Caco-2 (cell line): Measurements from ENCODE around the gene LAT. TPM values are rescaled to one million over a fixed set of nuclear protein-coding genes. Genes with fewer than 3 reads are reported as not detected.

Experiments
- BruUV-seq: library from RNA; stranded (reverse); fragments of 400-500 nt; replicated peaks from 2 replicates; lab custom pipeline; 2021; lab: Mats Ljungman, UMichigan
- CTCF ChIA-PET: fragments of 300-600 bp; sonication (Branson Sonifier 250); formaldehyde crosslinking; loops from one replicate; lab custom pipeline; 2022; ENCODE audit warnings: antibody characterized with exemption; lab: Charles Lee
- POLR2A ChIA-PET: fragments of 300-600 bp; sonication (Branson Sonifier 250); formaldehyde crosslinking; loops from one replicate; lab custom pipeline; 2022; ENCODE audit warnings: antibody characterized with exemption; lab: Charles Lee
- DNase-seq, 2 experiments: peaks; one replicate each; pipeline versions ENCODE4 v3.0.0 to v3.0.0-alpha.2; 2020 to 2022
- H3K27me3 ChIP-seq: replicated peaks from 2 replicates; pipeline ENCODE4 v1.6.0; 2011; ENCODE audit warnings: low read length; ENCODE audit not compliant: control insufficient read depth, insufficient read depth
- H3K36me3 ChIP-seq: 2 replicates; pipeline ENCODE4 v1.5.1; 2011; ENCODE audit warnings: low read length; ENCODE audit not compliant: control insufficient read depth, insufficient read depth
- H3K4me1 ChIP-seq: fragments of 250-450 bp; sonication (Bioruptor Pico); 2 replicates; pipeline ENCODE4 v1.5.1; 2020; ENCODE audit warnings: mild to moderate bottlenecking
- H3K4me3 ChIP-seq: 2 replicates; pipeline ENCODE4 v1.5.1; 2011; ENCODE audit warnings: low read depth, mild to moderate bottlenecking, control low read depth, low read length
- H3K9me3 ChIP-seq: fragments of 250-450 bp; sonication (Bioruptor Pico); 2 replicates; pipeline ENCODE4 v1.5.1; 2020; ENCODE audit warnings: mild to moderate bottlenecking, moderate library complexity
- H3K27ac Mint-ChIP-seq: one replicate; pipeline ENCODE4 v1.8.0; 2022; ENCODE audit warnings: mixed read lengths; ENCODE audit not compliant: unreplicated experiment
- H3K27me3 Mint-ChIP-seq: one replicate; pipeline ENCODE4 v1.8.0; 2022; ENCODE audit warnings: mixed read lengths; ENCODE audit not compliant: insufficient read depth, unreplicated experiment
- H3K36me3 Mint-ChIP-seq: one replicate; pipeline ENCODE4 v1.8.0; 2022; ENCODE audit warnings: mild to moderate bottlenecking, mixed read lengths; ENCODE audit not compliant: insufficient read depth, unreplicated experiment
- H3K4me1 Mint-ChIP-seq: one replicate; pipeline ENCODE4 v1.8.0; 2022; ENCODE audit warnings: low read depth, mixed read lengths; ENCODE audit not compliant: unreplicated experiment
- H3K4me3 Mint-ChIP-seq: one replicate; pipeline ENCODE4 v1.8.0; 2022; ENCODE audit warnings: mild to moderate bottlenecking, moderate library complexity, mixed read lengths; ENCODE audit not compliant: unreplicated experiment
- H3K9me3 Mint-ChIP-seq: one replicate; pipeline ENCODE4 v1.8.0; 2022; ENCODE audit warnings: mixed read lengths; ENCODE audit not compliant: unreplicated experiment
- CTCF ChIP-seq, 2 experiments: fragments of 200-600 bp in 1 of 2; IDR thresholded peaks; 1 replicate in 1 of 2; 2 replicates in 1 of 2; pipeline versions ENCODE4 v1.5.1 to v1.8.0; 2011 to 2022; ENCODE audit warnings: antibody characterized with exemption in 1 of 2, control low read depth in 1 of 2, inconsistent platforms in 1 of 2, low read depth in 1 of 2, low read length in 1 of 2, mild to moderate bottlenecking in 1 of 2, moderate library complexity in 1 of 2; ENCODE audit not compliant: insufficient read depth in 1 of 2, severe bottlenecking in 1 of 2, unreplicated experiment in 1 of 2
- intact Hi-C: fragments of 100-400 bp; cut with micrococcal nuclease; formaldehyde crosslinking; loops from one replicate; pipeline ENCODE4 v1.10.0; 2022; ENCODE audit not compliant: unreplicated experiment
- total RNA-seq: library from RNA; stranded (reverse); gene quantifications from 2 replicates; pipeline ENCODE4 v1.2.3, GENCODE V29; 2022

The LAT gene
- total RNA-seq, 1 experiment from 2014 or later: 3.2 TPM

GRCh38 chr16:29011851-29012250, 27.0 kb downstream of the LAT start:
- Mint-ChIP-seq H3K27me3 (peaks cover 4% of the 10 kb centered on the region), H3K36me3 (no peaks in the 10 kb centered on the region), H3K4me3 (no peak overlapping the region), H3K9me3 (no peaks in the 10 kb centered on the region), H3K4me1 (no peaks in the 10 kb centered on the region), H3K27ac (no peak overlapping the region)
- TF ChIP-seq CTCF (IDR thresholded peaks at IDR 0.05; ENCODE audit: insufficient read depth in 1 of 2, low read depth in 1 of 2, low read length in 1 of 2, severe bottlenecking in 1 of 2, unreplicated experiment in 1 of 2): no peak
- Histone ChIP-seq H3K4me3 (no peak overlapping the region), H3K36me3 (no peaks in the 10 kb centered on the region), H3K27me3 (no peaks in the 10 kb centered on the region), H3K4me1 (no peaks in the 10 kb centered on the region), H3K9me3 (no peaks in the 10 kb centered on the region)
- DNase-seq: no peak
- intact Hi-C loops: no loop called here
- POLR2A ChIA-PET: no interaction called here
- CTCF ChIA-PET: no interaction called here
- BruUV-seq: no TSS peak

GRCh38 chr16:29012913-29013553, 28.2 kb downstream of the LAT start:
- Mint-ChIP-seq H3K27ac (no peak overlapping the region), H3K36me3 (no peaks in the 10 kb centered on the region), H3K4me3 (no peak overlapping the region), H3K4me1 (no peaks in the 10 kb centered on the region), H3K9me3 (no peaks in the 10 kb centered on the region), H3K27me3 (peaks cover 4% of the 10 kb centered on the region)
- ChIA-PET CTCF (no interaction called here), POLR2A (no interaction called here)
- Histone ChIP-seq H3K4me3 (no peak overlapping the region), H3K4me1 (no peaks in the 10 kb centered on the region), H3K9me3 (no peaks in the 10 kb centered on the region), H3K36me3 (no peaks in the 10 kb centered on the region), H3K27me3 (no peaks in the 10 kb centered on the region)
- no TSS peak for BruUV-seq
- no peak for DNase-seq
- intact Hi-C loops: no loop called here
- no peak for TF ChIP-seq CTCF (IDR thresholded peaks at IDR 0.05; ENCODE audit: insufficient read depth in 1 of 2, low read depth in 1 of 2, low read length in 1 of 2, severe bottlenecking in 1 of 2, unreplicated experiment in 1 of 2)

- no peaks in the 10 kb centered on the region for H3K27me3 Mint-ChIP-seq
- CTCF ChIA-PET: no interaction called here
- no peaks in the 10 kb centered on the region for H3K4me1 Mint-ChIP-seq
- Histone ChIP-seq H3K9me3 (no peaks in the 10 kb centered on the region), H3K4me1 (no peaks in the 10 kb centered on the region), H3K27me3 (no peaks in the 10 kb centered on the region), H3K36me3 (no peaks in the 10 kb centered on the region), H3K4me3 (no peak overlapping the region)
- H3K4me3 Mint-ChIP-seq: no peak overlapping the region
- POLR2A ChIA-PET: no interaction called here
- H3K27ac Mint-ChIP-seq: no peak overlapping the region
- intact Hi-C loops: no loop called here
- no peaks in the 10 kb centered on the region for H3K36me3 Mint-ChIP-seq
- BruUV-seq: no TSS peak
- H3K9me3 Mint-ChIP-seq: no peaks in the 10 kb centered on the region
- no peak for TF ChIP-seq CTCF (IDR thresholded peaks at IDR 0.05; ENCODE audit: insufficient read depth in 1 of 2, low read depth in 1 of 2, low read length in 1 of 2, severe bottlenecking in 1 of 2, unreplicated experiment in 1 of 2)
- DNase-seq: no peak
Observed at GRCh38 chr16:29014561-29015069, 29.8 kb downstream of the LAT start.
